LoVo (cell line): ENCODE results near the gene POTEJ.
"Not testable (repeated sequence)": the region's sequence is repeated elsewhere in the genome, so short reads cannot be mapped to it uniquely, and the experiment has no call there.

Source experiments
- DNase-seq: peaks from one replicate; pipeline ENCODE4 v3.0.0-alpha.2; 2016; ENCODE audit warnings: low spot score

The POTEJ gene

DNA sequence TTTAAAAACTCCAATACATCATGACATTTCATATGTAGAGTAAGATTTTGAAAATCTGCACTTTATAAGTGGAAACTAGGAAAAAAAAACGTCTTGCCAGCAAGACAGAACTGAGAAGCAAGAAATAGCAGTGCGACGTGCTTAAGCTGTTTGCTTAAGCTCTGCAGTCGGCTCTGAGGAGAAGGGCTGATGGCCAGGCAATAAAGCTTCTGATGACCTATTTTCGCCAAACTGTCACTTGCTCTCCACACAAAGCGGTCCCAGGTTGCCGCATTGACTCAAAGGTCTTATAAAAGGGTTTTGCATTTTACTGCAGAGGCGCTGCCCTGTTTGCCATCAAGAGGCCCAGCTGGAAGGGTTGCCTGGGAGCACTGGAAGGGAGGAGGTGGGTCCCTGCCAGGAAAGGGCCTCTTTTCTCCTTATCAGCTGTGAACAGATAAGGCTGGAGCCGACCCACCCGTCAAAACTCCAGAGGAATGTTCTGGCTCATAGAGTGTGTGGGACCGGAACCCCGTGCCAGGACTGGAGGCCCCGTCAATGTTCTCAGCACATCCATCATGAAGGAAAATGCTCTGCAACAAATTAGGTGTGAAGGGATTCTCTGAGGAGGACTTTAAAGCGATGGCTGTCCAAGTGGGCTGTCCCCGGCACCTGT is 9.5 kb upstream of the POTEJ start:
- not testable (repeated sequence) for DNase-seq

DNA sequence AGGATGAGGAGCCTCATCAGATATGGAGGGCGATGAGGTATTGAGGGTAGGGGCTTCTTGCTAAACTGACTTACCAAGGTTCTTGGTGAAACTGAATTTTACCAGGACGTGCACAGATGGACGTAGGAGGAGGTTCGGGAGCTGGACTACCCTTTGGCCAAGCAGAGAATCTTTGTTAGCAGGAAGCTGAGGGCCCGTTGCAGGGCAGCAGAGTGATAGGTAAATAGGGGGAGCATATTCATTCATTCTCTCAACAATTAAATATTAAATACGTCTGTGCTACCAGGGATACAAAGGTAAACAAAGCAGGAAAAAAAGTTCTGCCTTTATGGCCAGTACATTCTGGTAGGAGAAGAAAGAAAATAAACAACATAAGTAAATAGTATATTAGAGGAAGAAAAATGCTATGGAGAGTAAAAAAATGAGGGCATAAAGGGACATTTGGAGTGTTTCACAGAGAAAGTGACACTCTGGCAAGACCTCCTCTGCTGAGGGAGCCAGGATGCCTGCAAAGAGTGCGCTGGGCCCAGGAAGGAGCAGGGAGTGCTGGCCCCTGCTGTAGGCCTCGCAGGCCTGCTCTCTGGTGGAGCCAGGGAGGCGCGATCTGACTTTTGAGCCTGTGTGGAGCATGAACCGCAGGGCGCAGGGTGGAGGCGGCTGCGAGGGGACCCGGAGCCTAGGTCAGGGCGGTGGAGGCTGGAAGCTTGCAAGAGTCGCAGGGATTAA is 2.8 kb upstream of the POTEJ start:
- not testable (repeated sequence) for DNase-seq

DNA sequence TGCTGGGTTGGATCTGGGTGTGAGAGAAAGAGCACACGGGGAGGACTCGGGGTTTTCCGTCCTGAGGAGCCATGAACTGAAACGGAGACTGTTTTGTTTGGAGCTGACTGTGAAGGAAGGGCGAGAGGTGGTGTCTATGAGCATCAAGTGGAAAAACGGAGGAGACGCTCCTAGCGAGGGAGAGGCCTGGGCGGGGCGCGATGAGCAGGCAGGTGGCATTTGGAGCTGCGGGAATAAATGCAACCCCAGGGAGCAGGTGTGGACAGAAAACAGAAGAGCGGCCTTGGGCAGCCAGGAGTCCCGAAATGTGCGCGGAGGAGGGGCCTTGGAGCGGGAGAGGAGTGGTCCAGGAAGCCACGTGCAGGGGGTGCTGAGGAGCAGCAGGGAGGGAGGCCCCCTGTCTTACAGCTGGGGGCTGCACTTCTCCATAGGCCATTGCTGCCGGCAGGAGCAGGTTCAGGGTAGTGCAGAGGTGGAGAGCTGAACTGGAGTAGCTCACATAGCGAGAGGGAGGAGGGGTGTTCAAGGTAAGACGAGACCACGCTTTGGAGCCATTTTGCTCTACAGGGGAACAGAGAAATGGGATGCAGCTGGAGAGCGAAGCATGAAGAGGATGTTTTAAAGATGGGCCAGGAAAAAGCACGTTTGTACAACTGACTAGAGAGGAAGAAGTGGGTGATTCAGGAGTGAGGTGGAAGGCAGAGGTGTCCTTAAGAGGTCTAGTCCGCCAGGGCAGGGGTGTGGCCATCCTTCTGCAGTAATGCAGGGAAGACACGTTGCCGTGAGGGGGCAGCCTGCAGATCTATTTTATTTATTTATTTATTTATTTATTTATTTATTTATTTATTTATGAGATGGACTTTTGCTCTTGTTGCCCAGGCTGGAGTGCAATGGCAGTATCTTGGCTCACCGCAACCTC is 2.0 kb upstream of the POTEJ start:
- not testable (repeated sequence) for DNase-seq

DNA sequence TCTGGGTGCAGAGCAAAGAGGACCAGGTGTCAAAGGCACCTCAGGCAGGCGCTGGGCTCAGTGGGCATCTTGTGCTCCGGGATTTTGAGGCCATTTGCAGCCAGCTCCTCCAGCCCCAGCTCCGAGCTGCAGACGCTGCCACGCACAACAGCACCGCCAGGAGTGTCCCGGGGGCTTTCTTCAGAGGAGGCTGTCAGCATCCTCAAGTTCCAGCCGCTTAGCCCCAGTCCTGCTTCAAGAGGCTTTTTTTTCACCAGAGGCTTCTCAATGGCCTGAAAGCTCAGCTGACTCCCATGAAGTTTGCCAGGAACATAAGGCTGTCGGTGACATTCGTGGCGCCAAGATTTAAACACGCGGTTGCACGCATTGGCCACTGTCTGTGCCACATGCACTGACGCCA is 754 bp upstream of the POTEJ start:
- not testable (repeated sequence) for DNase-seq

DNA sequence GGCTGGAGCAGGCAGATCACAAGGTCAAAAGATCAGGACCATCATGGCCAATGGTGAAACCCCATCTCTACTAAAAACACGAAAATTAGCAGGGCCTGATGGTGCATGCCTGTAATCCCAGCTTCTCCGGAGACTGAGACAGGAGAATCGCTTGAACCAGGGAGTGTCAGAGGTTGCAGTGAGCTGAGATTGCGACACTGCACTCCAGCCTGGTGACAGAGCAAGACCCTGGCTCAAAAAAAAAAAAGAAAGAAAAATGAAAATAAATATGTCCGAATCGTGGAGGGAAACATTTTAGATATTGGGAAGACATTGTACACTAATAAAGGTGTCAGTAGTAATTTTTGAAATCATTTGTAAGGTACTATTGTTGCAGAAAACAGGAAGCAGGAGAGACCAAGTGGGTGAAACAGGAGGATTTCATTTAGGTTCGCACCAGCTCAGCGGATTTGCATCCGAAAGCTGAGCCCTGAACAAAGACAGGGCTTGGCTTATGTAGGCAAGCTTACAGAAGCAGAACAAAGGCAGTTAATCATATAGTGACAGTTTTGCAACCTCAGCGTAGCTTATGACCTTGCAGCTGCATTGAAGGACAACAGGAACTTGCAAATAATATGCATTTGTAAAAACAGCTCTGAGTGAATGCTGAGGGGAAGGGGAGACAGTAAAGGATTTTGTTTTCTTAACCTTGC is 17.7 kb downstream of the POTEJ start:
- DNase-seq = not testable (repeated sequence)

DNA sequence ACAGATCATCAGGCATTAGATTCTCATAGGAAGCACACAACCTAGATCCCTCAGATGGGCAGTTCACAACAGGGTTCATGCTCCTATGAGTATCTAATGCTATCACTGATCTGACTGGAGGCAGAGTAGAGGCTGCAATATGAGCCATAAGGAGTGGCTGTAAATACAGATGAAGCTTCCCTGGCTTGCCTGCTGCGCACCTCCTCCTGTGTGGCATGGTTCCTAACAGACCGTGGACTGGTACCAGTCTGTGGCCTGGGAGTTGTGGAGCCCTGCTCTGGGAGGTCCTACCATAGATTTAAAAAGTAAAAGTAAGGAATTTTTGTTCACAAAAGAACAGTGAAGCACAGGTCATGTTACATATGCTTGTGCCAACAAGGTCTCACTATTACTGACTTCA is 27.7 kb downstream of the POTEJ start:
- DNase-seq = not testable (repeated sequence)

DNA sequence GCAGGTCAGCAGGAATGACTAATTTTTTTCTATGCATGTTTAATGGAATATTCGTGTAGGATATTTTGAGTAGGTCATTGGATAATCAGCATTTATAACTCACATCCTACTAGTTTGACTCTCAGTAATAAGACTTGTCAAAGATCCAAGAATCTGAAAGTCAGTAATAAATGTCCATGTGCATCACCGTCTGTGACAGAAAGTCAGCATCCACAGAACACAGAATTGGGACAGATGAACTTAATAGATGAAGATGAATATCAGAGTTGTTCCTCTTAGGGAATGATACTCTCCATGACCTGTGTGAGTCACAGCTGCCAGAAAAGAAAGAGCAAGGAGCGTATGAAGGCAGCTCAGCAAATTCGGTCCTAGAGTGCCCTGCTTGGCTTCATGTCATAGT is 30.4 kb downstream of the POTEJ start:
- not testable (repeated sequence) for DNase-seq

DNA sequence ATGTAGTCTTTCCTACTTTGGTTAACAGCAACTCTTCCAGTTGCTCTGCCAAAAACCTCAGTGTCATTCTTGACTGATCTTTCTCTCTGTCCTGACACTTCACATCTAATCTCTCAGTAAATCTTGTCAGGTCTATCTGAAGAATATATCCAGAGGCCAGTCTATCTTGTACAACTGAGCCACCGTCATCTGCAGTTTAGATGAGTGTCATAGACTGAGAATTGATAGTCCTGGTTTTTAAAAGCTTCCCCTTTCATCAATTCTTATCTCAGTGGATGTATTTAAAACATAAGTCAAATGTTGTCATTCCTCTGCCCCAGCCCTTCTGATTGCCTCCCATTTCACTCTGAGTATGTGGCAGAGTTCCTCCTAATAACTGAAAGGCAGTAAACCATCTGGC is 38.0 kb downstream of the POTEJ start:
- DNase-seq = not testable (repeated sequence)

DNA sequence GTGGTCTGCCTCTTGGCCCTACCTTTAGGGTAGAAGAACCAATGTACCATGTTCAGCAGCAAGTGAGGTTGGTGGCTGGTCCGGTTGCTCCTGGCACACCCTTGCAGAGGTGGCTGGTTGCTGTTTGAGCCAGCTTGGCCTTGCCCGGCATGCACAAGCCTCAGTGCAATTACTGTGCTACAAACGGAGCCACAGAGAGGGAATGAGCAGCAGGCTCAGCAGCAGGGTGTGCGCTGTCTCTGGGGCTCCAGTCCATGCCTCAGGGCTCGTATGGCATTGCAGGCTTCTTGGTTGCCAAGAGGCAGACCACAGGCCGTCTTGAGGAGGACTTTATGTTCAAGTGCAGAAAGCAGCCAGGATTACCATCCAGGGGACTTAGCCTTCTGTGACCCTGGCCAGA is 53.3 kb downstream of the POTEJ start:
- DNase-seq = not testable (repeated sequence)

DNA sequence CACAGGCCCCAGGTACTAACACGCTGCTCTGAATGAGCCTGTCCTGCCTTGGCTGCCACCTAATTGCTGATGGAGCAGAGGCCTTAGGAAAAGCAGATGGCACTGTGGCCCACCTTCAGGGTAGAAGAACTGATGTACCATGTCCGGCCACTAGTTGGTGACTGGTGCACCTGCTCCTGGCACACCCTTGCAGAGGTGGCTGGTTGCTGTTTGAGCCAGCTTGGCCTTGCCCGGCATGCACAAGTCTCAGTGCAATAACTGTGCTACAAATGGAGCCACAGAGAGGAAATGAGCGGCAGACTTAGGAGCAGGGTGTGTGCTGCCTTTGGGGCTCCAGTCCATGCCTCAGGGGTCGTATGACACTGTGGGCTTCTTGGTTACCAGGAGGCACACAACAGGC is 54.4 kb downstream of the POTEJ start:
- DNase-seq = not testable (repeated sequence)

DNA sequence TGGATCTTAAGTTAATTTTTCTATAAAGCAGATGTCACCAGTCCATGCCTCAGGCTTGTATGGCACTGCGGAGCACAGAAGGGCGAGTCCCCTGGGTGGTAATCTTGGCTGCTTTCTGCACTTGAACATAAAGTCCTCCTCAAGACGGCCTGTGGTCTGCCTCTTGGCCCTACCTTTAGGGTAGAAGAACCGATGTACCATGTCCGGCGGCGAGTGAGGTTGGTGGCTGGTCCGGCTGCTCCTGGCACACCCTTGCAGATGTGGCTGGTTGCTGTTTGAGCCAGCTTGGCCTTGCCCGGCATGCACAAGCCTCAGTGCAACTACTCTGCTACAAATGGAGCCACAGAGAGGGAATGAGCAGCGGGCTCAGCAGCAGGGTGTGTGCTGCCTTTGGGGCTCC is 56.3 kb downstream of the POTEJ start:
- not testable (repeated sequence) for DNase-seq

DNA sequence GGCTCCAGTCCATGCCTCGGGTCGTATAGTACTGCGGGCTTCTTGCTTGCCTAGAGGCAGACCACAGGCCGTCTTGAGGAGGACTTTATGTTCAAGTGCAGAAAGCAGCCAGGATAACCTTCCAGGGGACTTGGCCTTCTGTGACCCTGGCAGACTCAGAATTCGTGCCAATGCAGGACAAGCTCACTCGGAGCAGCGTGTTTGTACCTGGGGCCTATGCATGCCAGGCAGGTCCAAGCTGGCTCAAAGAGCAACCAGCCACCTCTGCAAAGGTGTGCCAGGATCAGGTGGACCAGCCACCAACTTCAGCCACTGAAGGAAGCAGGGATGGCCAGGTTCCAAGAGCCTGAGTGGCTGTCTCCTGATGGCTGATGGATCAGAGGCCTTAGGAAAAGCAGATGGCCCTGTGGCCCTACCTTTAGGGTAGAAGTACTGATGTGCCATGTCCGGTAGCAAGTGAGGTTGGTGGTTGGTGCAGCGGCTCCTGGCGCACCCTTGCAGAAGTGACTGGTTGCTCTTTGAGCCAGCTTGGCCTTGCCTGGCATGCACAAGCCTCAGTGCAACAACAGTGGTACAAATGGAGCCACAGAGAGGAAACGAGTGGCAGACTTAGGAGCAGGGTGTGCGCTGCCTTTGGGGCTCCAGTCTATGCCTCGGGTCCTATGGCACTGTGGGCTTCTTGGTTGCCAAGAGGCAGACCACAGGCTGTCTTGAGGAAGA is 58.9 kb downstream of the POTEJ start:
- not testable (repeated sequence) for DNase-seq

DNA sequence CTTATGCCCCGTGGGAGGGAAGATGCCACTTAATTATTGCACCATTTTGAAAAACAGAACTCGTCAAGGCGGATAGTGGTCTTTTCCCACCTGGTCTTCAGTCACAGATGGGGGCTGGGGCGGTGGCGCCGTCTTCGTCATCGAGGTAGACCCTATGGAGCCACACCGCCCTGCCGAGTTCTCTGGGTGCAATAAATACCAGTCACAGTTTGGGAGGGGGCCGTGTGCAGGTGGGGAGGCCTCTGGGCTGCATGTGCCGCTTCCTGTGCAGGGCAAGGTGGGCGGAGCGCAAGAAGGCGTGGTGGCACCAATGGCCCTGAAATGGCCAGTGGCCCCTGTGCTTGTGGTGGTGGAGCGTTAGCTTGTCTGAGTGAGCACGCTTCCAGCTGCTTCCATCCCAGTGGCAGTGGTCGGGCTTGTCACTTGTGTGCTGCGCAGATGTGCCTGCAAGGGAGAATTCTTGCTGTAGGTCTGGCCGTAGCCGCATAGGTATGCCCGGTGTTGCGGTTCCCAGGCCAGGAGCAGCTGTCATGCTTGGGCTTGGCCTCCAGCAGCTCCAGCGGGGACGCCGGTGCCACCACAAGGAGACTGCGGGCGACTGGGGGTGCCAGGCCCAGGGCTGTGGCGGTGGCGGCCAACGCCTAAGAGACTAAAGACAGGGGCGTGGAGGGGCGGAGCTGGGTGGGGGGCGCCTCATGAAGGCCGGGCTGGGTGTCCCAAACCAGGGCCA is 81.0 kb downstream of the POTEJ start:
- not testable (repeated sequence) for DNase-seq

DNA sequence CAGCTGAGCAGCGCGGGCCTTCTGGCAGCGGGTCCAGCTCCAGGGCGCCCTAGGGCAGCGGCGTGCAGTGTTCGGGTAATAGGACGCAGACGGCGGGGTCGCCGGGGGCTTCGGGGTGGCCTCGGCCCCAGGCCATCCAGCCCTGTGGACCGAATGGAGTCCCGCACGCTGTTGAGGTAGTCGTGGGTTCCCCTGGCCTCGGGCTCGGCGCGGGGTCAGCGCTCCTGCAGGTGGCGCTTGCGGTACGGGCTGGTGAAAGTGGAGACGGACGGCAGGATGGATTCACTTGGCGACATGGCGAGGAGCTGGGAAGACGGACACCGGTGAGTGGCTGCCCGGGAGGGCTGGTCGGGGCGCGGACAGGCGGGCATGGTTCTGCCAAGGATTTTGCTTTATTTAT is 82.2 kb downstream of the POTEJ start:
- peak; percentile 0 for DNase-seq

DNA sequence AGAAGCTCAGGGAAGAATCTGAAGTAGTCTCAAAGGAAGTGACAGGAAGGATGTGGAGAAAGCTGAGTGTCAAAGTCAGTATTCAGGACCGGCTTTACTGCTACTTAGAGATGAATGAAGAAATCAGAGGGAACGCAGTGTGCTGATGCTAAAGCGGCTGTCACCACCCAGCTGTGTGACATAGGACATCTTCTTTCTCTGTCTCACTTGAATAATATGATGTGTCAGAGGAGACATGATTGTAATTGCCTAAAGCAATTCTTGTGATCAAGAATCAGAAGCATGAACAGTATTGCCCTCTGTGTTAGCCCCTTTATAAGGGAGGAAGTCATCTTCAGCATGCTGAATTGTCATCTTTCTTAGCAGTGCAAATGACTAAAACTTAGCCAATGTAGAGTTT is 92.0 kb downstream of the POTEJ start:
- DNase-seq = not testable (repeated sequence)
